GM12878 (cell line): ENCODE data around the gene UACA. TPM values are rescaled to one million over a fixed set of nuclear protein-coding genes. Genes with fewer than 3 reads are reported as not detected.

Experiments
- ATAC-seq: fragments of 200-7000 bp; cut with Tn5 transposase; 3 replicates; pipeline ENCODE4 v1.9.1; 2020; ENCODE audit warnings: mild to moderate bottlenecking, moderate library complexity
- BruUV-seq: library from RNA; stranded (reverse); fragments of 400-500 nt; replicated peaks from 2 replicates; lab custom pipeline; 2021; lab: Mats Ljungman, UMichigan
- CTCF ChIA-PET: fragments of 300-600 bp; sonication (Branson Sonifier 250); formaldehyde crosslinking; extraction: SDS; loops from one replicate; lab custom pipeline; 2021; ENCODE audit warnings: inconsistent platforms; lab: Yijun Ruan, JAX
- POLR2A ChIA-PET: fragments of 350-600 bp; formaldehyde crosslinking; extraction: SDS; loops from one replicate; lab custom pipeline; 2021; ENCODE audit warnings: inconsistent platforms; lab: Charles Lee
- RAD21 ChIA-PET: fragments of 300-600 bp; sonication (Branson Sonifier 250); formaldehyde crosslinking; loops from one replicate; lab custom pipeline; 2023; ENCODE audit warnings: antibody characterized with exemption; ENCODE audit not compliant: unreplicated experiment; lab: Charles Lee
- SMC1A ChIA-PET: fragments of 300-600 bp; sonication (Branson Sonifier 250); formaldehyde crosslinking; loops from one replicate; lab custom pipeline; 2023; ENCODE audit not compliant: unreplicated experiment, uncharacterized antibody; lab: Charles Lee
- DNase-seq: peaks from one replicate; pipeline ENCODE4 v3.0.0-alpha.2; 2011; ENCODE audit warnings: low read depth, low spot score
- FAIRE-seq: peaks from 3 replicates; lab custom pipeline; 2011; peaks lifted over from hg19 to GRCh38; lab: Jason Lieb, UNC
- H2AFZ ChIP-seq: 2 replicates; pipeline ENCODE4 v1.6.0; 2011; ENCODE audit warnings: low read depth, low read length, control low read depth; ENCODE audit not compliant: control insufficient read depth
- H3K27ac ChIP-seq: 2 replicates; pipeline ENCODE4 v1.5.1; 2011; ENCODE audit warnings: control low read depth; ENCODE audit not compliant: control insufficient read depth, insufficient read depth
- H3K27me3 ChIP-seq, 2 experiments: replicated peaks in 1 of 2; 2 replicates each; pipeline versions ENCODE4 v1.6.0 to v1.6.1; 2011; ENCODE audit warnings: low read length in 1 of 2; ENCODE audit not compliant: control insufficient read depth in 2 of 2, insufficient read depth in 2 of 2
- H3K36me3 ChIP-seq, 2 experiments: 2 replicates each; pipeline ENCODE4 v1.5.1; 2011; ENCODE audit warnings: low read length in 1 of 2; ENCODE audit not compliant: control insufficient read depth in 2 of 2, insufficient read depth in 2 of 2
- H3K4me1 ChIP-seq: 2 replicates; pipeline ENCODE4 v1.6.1; 2011; ENCODE audit warnings: mild to moderate bottlenecking, low read length, moderate library complexity, mixed read lengths; ENCODE audit not compliant: control insufficient read depth, insufficient read depth
- H3K4me2 ChIP-seq: 2 replicates; pipeline ENCODE4 v1.6.0; 2011; ENCODE audit warnings: control low read depth; ENCODE audit not compliant: control insufficient read depth, insufficient read depth
- H3K4me3 ChIP-seq: fragments of 200-600 bp; sonication (generic); 2 replicates; pipeline ENCODE4 v1.5.1; 2016
- H3K79me2 ChIP-seq: 2 replicates; pipeline ENCODE4 v1.6.0; 2011; ENCODE audit warnings: low read length; ENCODE audit not compliant: control insufficient read depth, insufficient read depth
- H3K9ac ChIP-seq: 2 replicates; pipeline ENCODE4 v1.8.0; 2011; ENCODE audit warnings: low read length, control low read depth, mixed read lengths; ENCODE audit not compliant: control insufficient read depth, insufficient read depth
- H3K9me3 ChIP-seq: replicated peaks from 3 replicates; pipeline ENCODE4 v1.5.1; 2011; ENCODE audit warnings: mild to moderate bottlenecking, low read length; ENCODE audit not compliant: control insufficient read depth, insufficient read depth
- H4K20me1 ChIP-seq: 2 replicates; pipeline ENCODE4 v1.6.0; 2011; ENCODE audit not compliant: control insufficient read depth, insufficient read depth
- NRF1 ChIP-seq: conservative IDR thresholded peaks from 2 replicates; pipeline ENCODE4 v1.6.1; 2011; ENCODE audit warnings: mild to moderate bottlenecking, low read depth, low read length, improper control_type of control experiment
- POLR2A ChIP-seq: IDR thresholded peaks from 2 replicates; pipeline ENCODE4 v1.6.1; 2011; ENCODE audit warnings: low read depth, mild to moderate bottlenecking, low read length
- SKIL ChIP-seq: fragments of 450-650 bp; IDR thresholded peaks from 2 replicates; pipeline ENCODE4 v1.6.1; 2017; ENCODE audit warnings: mild to moderate bottlenecking, low read depth, inconsistent platforms; ENCODE audit not compliant: poor library complexity, severe bottlenecking
- ZBED1 ChIP-seq: IDR thresholded peaks from 2 replicates; pipeline ENCODE4 v1.6.1; 2016; ENCODE audit warnings: borderline replicate concordance
- WGBS: methylation state at CpG from one replicate; pipeline ENCODE4 v1.1.6; 2016; ENCODE audit warnings: low lambda C conversion rate; ENCODE audit not compliant: insufficient replicate concordance, insufficient coverage; ENCODE audit errors: missing lambda C conversion rate; 5-methylcytosine and 5-hydroxymethylcytosine counted together
- in situ Hi-C: fragments of 300-500 bp; cut with MboI; formaldehyde crosslinking; loops from 9 replicates; pipeline ENCODE4 v1.14.3; 2018; ENCODE audit warnings: mixed read lengths
- intact Hi-C: fragments of 100-400 bp; cut with micrococcal nuclease; formaldehyde crosslinking; loops from one replicate; pipeline ENCODE4 v1.14.2; 2022; ENCODE audit not compliant: unreplicated experiment
- polyA plus RNA-seq, 11 experiments: library from polyadenylated mRNA; depleted of rRNA in 4 of 11; unstranded in 6 of 11; stranded (reverse) in 5 of 11; fragments of >200 nt; fragmentation: Nextera tagmentation in 4 of 11; fragmentation: Illumina TruSeq in 1 of 11; extraction: Ambion mirVana in 4 of 11; extraction: Trizol in 1 of 11; gene quantifications; 1 replicate in 1 of 11; 2 replicates in 10 of 11; pipeline versions ENCODE4 v1.2.1 to v1.2.3, GENCODE V29; 2011 to 2016; ENCODE audit warnings: inconsistent platforms in 2 of 11, missing spikeins in 2 of 11, low read depth in 1 of 11
- total RNA-seq, 4 experiments: library from RNA; depleted of rRNA in 3 of 4; stranded (reverse); fragments of >200 nt in 3 of 4; fragmentation: Illumina TruSeq in 1 of 4; extraction: Trizol in 1 of 4; gene quantifications; 2 replicates each; pipeline versions ENCODE4 v1.2.1 to v1.2.3, GENCODE V29; 2013 to 2021
- TF ChIP-seq, protein P1 (sequence below): IDR thresholded peaks from 2 replicates; pipeline ENCODE4 v1.6.1; 2011; ENCODE audit warnings: borderline replicate concordance, low read depth, mild to moderate bottlenecking, moderate library complexity, mixed read lengths, low read length; ENCODE audit not compliant: insufficient read depth; ENCODE audit errors: extremely low read length

The UACA gene
- total and polyA plus RNA-seq, 10 of the 15 experiments (the other 5 are each of a cell fraction or from before 2014, with no cell fraction given), result 0.30 to 4.0 (median 2.0) TPM

DNA sequence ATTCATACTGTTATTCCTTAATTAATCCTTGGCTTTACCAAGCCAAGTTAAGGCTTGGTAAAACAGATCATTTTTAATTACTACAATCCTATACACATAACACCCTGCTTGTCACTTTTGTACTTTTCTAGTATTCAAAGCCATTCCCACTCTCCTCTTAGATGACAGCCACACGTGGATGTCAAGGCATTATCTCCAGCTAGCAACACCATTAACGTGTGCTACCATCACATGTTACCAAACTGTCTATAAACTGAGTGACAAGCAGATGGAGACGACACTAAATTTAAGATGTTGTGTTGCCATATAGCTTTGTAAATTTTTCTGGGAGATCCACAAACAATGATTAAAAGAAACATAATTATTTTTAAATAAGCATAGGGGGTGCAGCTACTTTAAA, 103.7 kb downstream of the UACA start:
- SMC1A ChIA-PET, result interaction anchor here (0.5 kb wide), 1 partner anchor 113 kb away, joined by 3 read pairs; no protein-coding TSS in a partner anchor
- no peak overlapping the region for H2AFZ ChIP-seq
- no peak overlapping the region for H3K4me2 ChIP-seq
- WGBS, result 62% methylated on average over 3 of the region's 3 CpGs
- intact Hi-C loops, result no loop called here
- no peak overlapping the region for H3K4me3 ChIP-seq
- POLR2A ChIA-PET, result interaction anchor here (0.6 kb wide), 1 partner anchor 1415 kb away, joined by 3 read pairs; no protein-coding TSS in a partner anchor
- no peak for ATAC-seq
- CTCF ChIA-PET, result no interaction called here
- in situ Hi-C loops, result no loop called here
- no peaks in the 10 kb centered on the region for H3K79me2 ChIP-seq
- H3K4me1 ChIP-seq, result no peaks in the 10 kb centered on the region
- no peak for TF ChIP-seq NRF1
- TF ChIP-seq POLR2A, result no peak
- TF ChIP-seq ZBED1, result no peak
- TF ChIP-seq, protein P1, sequence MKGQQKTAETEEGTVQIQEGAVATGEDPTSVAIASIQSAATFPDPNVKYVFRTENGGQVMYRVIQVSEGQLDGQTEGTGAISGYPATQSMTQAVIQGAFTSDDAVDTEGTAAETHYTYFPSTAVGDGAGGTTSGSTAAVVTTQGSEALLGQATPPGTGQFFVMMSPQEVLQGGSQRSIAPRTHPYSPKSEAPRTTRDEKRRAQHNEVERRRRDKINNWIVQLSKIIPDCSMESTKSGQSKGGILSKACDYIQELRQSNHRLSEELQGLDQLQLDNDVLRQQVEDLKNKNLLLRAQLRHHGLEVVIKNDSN, result no peak
- no peak for TF ChIP-seq SKIL
- DNase-seq, result no peak
- no peak overlapping the region for H3K27ac ChIP-seq
- no peaks in the 10 kb centered on the region for H4K20me1 ChIP-seq
- H3K27me3 ChIP-seq, result no peaks in the 10 kb centered on the region
- no peaks in the 10 kb centered on the region for H3K9me3 ChIP-seq
- no peak overlapping the region for H3K9ac ChIP-seq
- FAIRE-seq, result no peak
- BruUV-seq, result no TSS peak
- no peaks in the 10 kb centered on the region for H3K36me3 ChIP-seq
- RAD21 ChIA-PET, result no interaction called here
